Activated naive CD8-positive, alpha-beta T cell treated with anti-CD3 and anti-CD28 coated beads, Interleukin-2, amount 10 ng/mL, durations not matched to agents 7 days and 5 days (primary cell): ENCODE results near the gene RPS6KA2. TPM values are rescaled to one million over a fixed set of nuclear protein-coding genes. Genes with fewer than 3 reads are reported as not detected.

ENCODE experiments used
- ATAC-seq: fragments of 150-1000 bp; cut with Tn5 transposase; one replicate; pipeline ENCODE4 v1.10.0; 2021; ENCODE audit warnings: low read depth, moderate library complexity
- POLR2A ChIA-PET: fragments of 350-600 bp; sonication (Branson Sonifier 250); formaldehyde crosslinking; loops from one replicate; lab custom pipeline; 2021; ENCODE audit warnings: antibody characterized with exemption; lab: Charles Lee
- DNase-seq: peaks from one replicate; pipeline ENCODE4 v3.0.0; 2021
- H3K27ac Mint-ChIP-seq: one replicate; pipeline ENCODE4 v1.8.0; 2022; ENCODE audit warnings: mild to moderate bottlenecking, mixed read lengths
- H3K27me3 Mint-ChIP-seq: one replicate; pipeline ENCODE4 v1.8.0; 2022; ENCODE audit warnings: mild to moderate bottlenecking, moderate library complexity, mixed read lengths
- H3K36me3 Mint-ChIP-seq: one replicate; pipeline ENCODE4 v1.8.0; 2021; ENCODE audit warnings: mild to moderate bottlenecking, mixed read lengths
- H3K4me1 Mint-ChIP-seq: one replicate; pipeline ENCODE4 v1.8.0; 2021; ENCODE audit warnings: mixed read lengths
- H3K4me3 Mint-ChIP-seq: one replicate; pipeline ENCODE4 v1.8.0; 2022; ENCODE audit warnings: mild to moderate bottlenecking, moderate library complexity, mixed read lengths
- H3K9me3 Mint-ChIP-seq: one replicate; pipeline ENCODE4 v1.8.0; 2021; ENCODE audit warnings: mixed read lengths
- total RNA-seq, 2 experiments: library from RNA; stranded (reverse); gene quantifications; one replicate each; pipeline ENCODE4 v1.2.3, GENCODE V29; 2021

Gene RPS6KA2
- total RNA-seq, 2 experiments from 2014 or later, result 3.8 to 5.7 TPM

- Mint-ChIP-seq H3K9me3 (no peaks in the 10 kb centered on the region), H3K4me1 (peaks cover 7% of the 10 kb centered on the region), H3K27ac (no peak overlapping the region), H3K27me3 (peaks cover 9% of the 10 kb centered on the region), H3K4me3 (no peak overlapping the region), H3K36me3 (no peaks in the 10 kb centered on the region)
- POLR2A ChIA-PET, result interaction anchor here (0.7 to 1.5 kb wide), 2 partner anchors 16 to 267 kb away, joined by 3 to 5 read pairs; no protein-coding TSS in a partner anchor
- ATAC-seq (peak; percentile 54), DNase-seq (no peak)
Observed at GRCh38 chr6:166435574-166435973, 191.5 kb downstream of the RPS6KA2 start.

- H3K4me1 Mint-ChIP-seq, result peaks cover 2% of the 10 kb centered on the region
- POLR2A ChIA-PET, result interaction anchor here (1.5 kb wide), 1 partner anchor 15 kb away, joined by 5 read pairs; no protein-coding TSS in a partner anchor
Observed at GRCh38 chr6:166434336-166434735, 192.7 kb downstream of the RPS6KA2 start.

GRCh38 chr6:166433096-166433495 is 194.0 kb downstream of the RPS6KA2 start:
- no peak overlapping the region for H3K4me3 Mint-ChIP-seq

More at GRCh38 chr6:166434336-166434735, 192.7 kb downstream of the RPS6KA2 start:
- Mint-ChIP-seq H3K4me3 (no peak overlapping the region), H3K9me3 (no peaks in the 10 kb centered on the region), H3K27me3 (peaks cover under 1% of the 10 kb centered on the region), H3K27ac (no peak overlapping the region), H3K36me3 (no peaks in the 10 kb centered on the region)
- ATAC-seq (no peak), DNase-seq (no peak)

GRCh38 chr6:166430269-166430668 is 196.8 kb downstream of the RPS6KA2 start:
- ATAC-seq (no peak), DNase-seq (no peak)
- Mint-ChIP-seq H3K27ac (no peak overlapping the region), H3K4me1 (no peaks in the 10 kb centered on the region), H3K27me3 (no peaks in the 10 kb centered on the region), H3K9me3 (peaks cover 1% of the 10 kb centered on the region), H3K36me3 (no peaks in the 10 kb centered on the region), H3K4me3 (no peak overlapping the region)
- POLR2A ChIA-PET, result no interaction called here

More at GRCh38 chr6:166433096-166433495, 194.0 kb downstream of the RPS6KA2 start:
- no peak for DNase-seq
- ATAC-seq, result no peak
- H3K9me3 Mint-ChIP-seq, result peaks cover 1% of the 10 kb centered on the region
- H3K27me3 Mint-ChIP-seq, result no peaks in the 10 kb centered on the region
- POLR2A ChIA-PET, result no interaction called here
- no peaks in the 10 kb centered on the region for H3K36me3 Mint-ChIP-seq
- H3K4me1 Mint-ChIP-seq, result peaks cover 2% of the 10 kb centered on the region
- H3K27ac Mint-ChIP-seq, result no peak overlapping the region

- DNase-seq (no peak), ATAC-seq (no peak)
- POLR2A ChIA-PET, result no interaction called here
- Mint-ChIP-seq H3K36me3 (no peaks in the 10 kb centered on the region), H3K4me3 (no peak overlapping the region), H3K9me3 (peaks cover 1% of the 10 kb centered on the region), H3K4me1 (peaks cover 12% of the 10 kb centered on the region), H3K27me3 (peaks cover 12% of the 10 kb centered on the region), H3K27ac (no peak overlapping the region)
Observed at GRCh38 chr6:166424431-166424830, 202.6 kb downstream of the RPS6KA2 start.

- Mint-ChIP-seq H3K9me3 (peaks cover 1% of the 10 kb centered on the region), H3K36me3 (no peaks in the 10 kb centered on the region), H3K4me1 (peaks cover 19% of the 10 kb centered on the region), H3K4me3 (no peak overlapping the region), H3K27ac (no peak overlapping the region), H3K27me3 (peaks cover 12% of the 10 kb centered on the region)
- POLR2A ChIA-PET, result no interaction called here
- DNase-seq (no peak), ATAC-seq (no peak)
Observed at GRCh38 chr6:166423781-166424180, 203.3 kb downstream of the RPS6KA2 start.

- no peaks in the 10 kb centered on the region for H3K36me3 Mint-ChIP-seq
Observed at GRCh38 chr6:166423051-166423745, 203.9 kb downstream of the RPS6KA2 start.

GRCh38 chr6:166422201-166422940 is 204.7 kb downstream of the RPS6KA2 start:
- peaks cover 30% of the 10 kb centered on the region for H3K4me1 Mint-ChIP-seq
- POLR2A ChIA-PET, result no interaction called here
- no peaks in the 10 kb centered on the region for H3K36me3 Mint-ChIP-seq
- ATAC-seq, result no peak
- no peak for DNase-seq
- H3K4me3 Mint-ChIP-seq, result no peak overlapping the region
- no peaks in the 10 kb centered on the region for H3K9me3 Mint-ChIP-seq
- H3K27ac Mint-ChIP-seq, result no peak overlapping the region
- peaks cover 12% of the 10 kb centered on the region for H3K27me3 Mint-ChIP-seq

More at GRCh38 chr6:166423051-166423745, 203.9 kb downstream of the RPS6KA2 start:
- POLR2A ChIA-PET, result no interaction called here
- Mint-ChIP-seq H3K27me3 (peaks cover 12% of the 10 kb centered on the region), H3K4me3 (no peak overlapping the region), H3K27ac (no peak overlapping the region), H3K9me3 (no peaks in the 10 kb centered on the region), H3K4me1 (peaks cover 23% of the 10 kb centered on the region)
- DNase-seq, result no peak
- ATAC-seq, result no peak

- peaks cover 12% of the 10 kb centered on the region for H3K27me3 Mint-ChIP-seq
- no peak for ATAC-seq
- peaks cover 14% of the 10 kb centered on the region for H3K36me3 Mint-ChIP-seq
- no peak overlapping the region for H3K4me3 Mint-ChIP-seq
- H3K27ac Mint-ChIP-seq, result peak overlapping the region; percentile 4
- POLR2A ChIA-PET, result no interaction called here
- H3K4me1 Mint-ChIP-seq, result peaks cover 50% of the 10 kb centered on the region
- H3K9me3 Mint-ChIP-seq, result peaks cover 8% of the 10 kb centered on the region
- no peak for DNase-seq
Observed at GRCh38 chr6:166420351-166420750, 206.7 kb downstream of the RPS6KA2 start.

GRCh38 chr6:166419717-166420116 is 207.3 kb downstream of the RPS6KA2 start:
- no peak overlapping the region for H3K27ac Mint-ChIP-seq
- ATAC-seq (no peak), DNase-seq (no peak)
- H3K4me1 Mint-ChIP-seq, result peaks cover 54% of the 10 kb centered on the region
- H3K4me3 Mint-ChIP-seq, result peak overlapping the region; percentile 45
- H3K36me3 Mint-ChIP-seq, result peaks cover 15% of the 10 kb centered on the region
- POLR2A ChIA-PET, result interaction anchor here (1.5 kb wide), 1 partner anchor 15 kb away, joined by 5 read pairs; no protein-coding TSS in a partner anchor
- peaks cover 12% of the 10 kb centered on the region for H3K27me3 Mint-ChIP-seq
- peaks cover 8% of the 10 kb centered on the region for H3K9me3 Mint-ChIP-seq

- H3K36me3 Mint-ChIP-seq, result peaks cover 15% of the 10 kb centered on the region
- peak; percentile 65 for DNase-seq
- H3K9me3 Mint-ChIP-seq, result peaks cover 8% of the 10 kb centered on the region
- peaks cover 11% of the 10 kb centered on the region for H3K27me3 Mint-ChIP-seq
- peak; percentile 48 for ATAC-seq
- H3K4me1 Mint-ChIP-seq, result peaks cover 57% of the 10 kb centered on the region
- POLR2A ChIA-PET, result interaction anchor here (1.5 kb wide), 1 partner anchor 16 kb away, joined by 5 read pairs; no protein-coding TSS in a partner anchor
- peak overlapping the region; percentile 45 for H3K4me3 Mint-ChIP-seq
- peak overlapping the region; percentile 75 for H3K27ac Mint-ChIP-seq
Observed at GRCh38 chr6:166419286-166419685, 207.8 kb downstream of the RPS6KA2 start.

- POLR2A ChIA-PET, result interaction anchor here (1.5 kb wide), 1 partner anchor 16 kb away, joined by 5 read pairs; no protein-coding TSS in a partner anchor
- peaks cover 8% of the 10 kb centered on the region for H3K27me3 Mint-ChIP-seq
- ATAC-seq (peak; percentile 9), DNase-seq (no peak)
- peaks cover 15% of the 10 kb centered on the region for H3K36me3 Mint-ChIP-seq
- peak overlapping the region; percentile 45 for H3K4me3 Mint-ChIP-seq
- peaks cover 8% of the 10 kb centered on the region for H3K9me3 Mint-ChIP-seq
- H3K4me1 Mint-ChIP-seq, result peaks cover 58% of the 10 kb centered on the region
- H3K27ac Mint-ChIP-seq, result peak overlapping the region; percentile 75
Observed at GRCh38 chr6:166418691-166419143, 208.3 kb downstream of the RPS6KA2 start.

GRCh38 chr6:166417285-166417691 is 209.8 kb downstream of the RPS6KA2 start:
- ATAC-seq (peak; percentile 72), DNase-seq (peak; percentile 63)
- H3K9me3 Mint-ChIP-seq, result peaks cover 8% of the 10 kb centered on the region
- H3K36me3 Mint-ChIP-seq, result peaks cover 15% of the 10 kb centered on the region
- H3K27ac Mint-ChIP-seq, result peak overlapping the region; percentile 75
- H3K4me3 Mint-ChIP-seq, result peak overlapping the region; percentile 67
- H3K27me3 Mint-ChIP-seq, result peaks cover 7% of the 10 kb centered on the region
- peaks cover 63% of the 10 kb centered on the region for H3K4me1 Mint-ChIP-seq
- POLR2A ChIA-PET, result interaction anchor here (0.8 kb wide), 1 partner anchor 21 kb away, joined by 3 read pairs; no protein-coding TSS in a partner anchor
